Endothelial cell of umbilical vein (primary cell): ENCODE results near the gene GALNT1. TPM values are rescaled to one million over a fixed set of nuclear protein-coding genes. Genes with fewer than 3 reads are reported as not detected.

ENCODE experiments used
- BruUV-seq: library from RNA; stranded (reverse); fragments of 400-500 nt; replicated peaks from 2 replicates; lab custom pipeline; 2021; lab: Mats Ljungman, UMichigan
- CTCF ChIA-PET: fragments of 300-600, 350-600 bp; sonication (Branson Sonifier 250); formaldehyde crosslinking; loops from one replicate; lab custom pipeline; 2021; ENCODE audit warnings: antibody characterized with exemption, inconsistent platforms; lab: Charles Lee
- POLR2A ChIA-PET: fragments of 300-600, 350-600 bp; sonication (Branson Sonifier 250); formaldehyde crosslinking; loops from one replicate; lab custom pipeline; 2021; ENCODE audit warnings: antibody characterized with exemption, inconsistent platforms; lab: Charles Lee
- DNase-seq: peaks from one replicate; pipeline ENCODE4 v3.0.0-alpha.2; 2011; ENCODE audit warnings: low read depth, low spot score
- FAIRE-seq: peaks from 2 replicates; lab custom pipeline; 2011; peaks lifted over from hg19 to GRCh38; lab: Jason Lieb, UNC
- H2AFZ ChIP-seq: 2 replicates; pipeline ENCODE4 v1.6.0; 2012; ENCODE audit warnings: low read depth, low read length, control low read depth, inconsistent platforms
- H3K27ac ChIP-seq: 2 replicates; pipeline ENCODE4 v1.5.1; 2011; ENCODE audit warnings: low read depth, mild to moderate bottlenecking, control low read depth, low read length, moderate library complexity; ENCODE audit not compliant: insufficient read depth
- H3K27me3 ChIP-seq, 2 experiments: 2 replicates each; pipeline versions ENCODE4 v1.6.0 to v1.6.1; 2011; ENCODE audit warnings: low read length in 2 of 2, mixed read lengths in 1 of 2; ENCODE audit not compliant: control insufficient read depth in 2 of 2, insufficient read depth in 2 of 2
- H3K36me3 ChIP-seq, 2 experiments: 2 replicates in 1 of 2; 3 replicates in 1 of 2; pipeline ENCODE4 v1.5.1; 2011; ENCODE audit warnings: low read length in 2 of 2, mild to moderate bottlenecking in 1 of 2, moderate library complexity in 1 of 2; ENCODE audit not compliant: control insufficient read depth in 2 of 2, insufficient read depth in 2 of 2; ENCODE audit errors: extremely low read depth in 1 of 2
- H3K4me1 ChIP-seq: 3 replicates; pipeline ENCODE4 v1.5.1; 2011; ENCODE audit warnings: mild to moderate bottlenecking, low read length; ENCODE audit not compliant: control insufficient read depth, insufficient read depth; ENCODE audit errors: extremely low read depth
- H3K4me2 ChIP-seq: 2 replicates; pipeline ENCODE4 v1.6.1; 2011; ENCODE audit warnings: low read length, control low read depth, mixed read lengths; ENCODE audit not compliant: insufficient read depth
- H3K4me3 ChIP-seq, 3 experiments: fragments of 200-600 bp in 1 of 3; sonication (generic), shearing (Covaris generic) in 1 of 3; replicated peaks in 1 of 3; 2 replicates each; pipeline ENCODE4 v1.5.1; 2011 to 2016; ENCODE audit warnings: control low read depth in 3 of 3, low read length in 3 of 3, mild to moderate bottlenecking in 2 of 3, inconsistent platforms in 1 of 3, low read depth in 1 of 3, moderate library complexity in 1 of 3; ENCODE audit not compliant: insufficient read depth in 1 of 3
- H3K79me2 ChIP-seq: 2 replicates; pipeline ENCODE4 v1.6.0; 2012; ENCODE audit warnings: low read length, inconsistent platforms; ENCODE audit not compliant: control insufficient read depth, insufficient read depth
- H3K9ac ChIP-seq: replicated peaks from 2 replicates; pipeline ENCODE3; 2011; ENCODE audit warnings: low read length, control low read depth; ENCODE audit not compliant: insufficient read depth; ENCODE audit errors: extremely low read depth
- H3K9me1 ChIP-seq: replicated peaks from 3 replicates; pipeline ENCODE4 v1.6.0; 2011; ENCODE audit warnings: mild to moderate bottlenecking, low read length; ENCODE audit not compliant: control insufficient read depth, insufficient read depth; ENCODE audit errors: extremely low read depth
- H3K9me3 ChIP-seq: replicated peaks from 2 replicates; pipeline ENCODE4 v1.5.1; 2012; ENCODE audit warnings: low read length, inconsistent platforms; ENCODE audit not compliant: control insufficient read depth, insufficient read depth
- H4K20me1 ChIP-seq: replicated peaks from 2 replicates; pipeline ENCODE3; 2011; ENCODE audit warnings: mild to moderate bottlenecking, low read length; ENCODE audit not compliant: control insufficient read depth, insufficient read depth; ENCODE audit errors: extremely low read depth
- EZH2 ChIP-seq: IDR thresholded peaks from 2 replicates; pipeline ENCODE4 v1.6.1; 2012; ENCODE audit warnings: borderline replicate concordance, low read depth, mild to moderate bottlenecking, moderate library complexity, low read length, inconsistent platforms; ENCODE audit not compliant: severe bottlenecking
- FOS ChIP-seq: IDR thresholded peaks from 2 replicates; pipeline ENCODE4 v1.6.1; 2011; ENCODE audit warnings: mild to moderate bottlenecking, low read length, moderate library complexity, borderline replicate concordance; ENCODE audit not compliant: insufficient read depth
- GATA2 ChIP-seq: IDR thresholded peaks from 2 replicates; pipeline ENCODE4 v1.7.0; 2011; ENCODE audit warnings: low read depth, mild to moderate bottlenecking, moderate library complexity, mixed read lengths, low read length; ENCODE audit not compliant: insufficient read length, insufficient read depth
- MYC ChIP-seq: IDR thresholded peaks from one replicate; pipeline ENCODE4 v1.6.1; 2011; ENCODE audit warnings: mild to moderate bottlenecking, low read depth, low read length
- POLR2AphosphoS5 ChIP-seq: IDR thresholded peaks from 2 replicates; pipeline ENCODE4 v1.6.1; 2012; ENCODE audit warnings: low read depth, mild to moderate bottlenecking, control low read depth, low read length, moderate library complexity; ENCODE audit not compliant: insufficient read depth
- dilution Hi-C: fragments of 300-500 bp; cut with MboI; formaldehyde crosslinking; loops from one replicate; pipeline ENCODE4 v1.15.0; 2019; ENCODE audit warnings: low sequenced_read_pairs; ENCODE audit not compliant: extremely low pct_ligation_motif_present
- intact Hi-C: fragments of 100-400 bp; cut with micrococcal nuclease; formaldehyde crosslinking; loops from one replicate; pipeline ENCODE4 v1.10.0; 2022
- polyA plus RNA-seq, 4 experiments: library from polyadenylated mRNA; depleted of rRNA in 3 of 4; stranded (reverse) in 3 of 4; unstranded in 1 of 4; fragments of >200 nt; gene quantifications; 2 replicates each; pipeline versions ENCODE4 v1.2.1 to v1.2.3, GENCODE V29; 2011 to 2012; ENCODE audit warnings: missing spikeins in 1 of 4
- total RNA-seq: library from RNA; stranded (reverse); gene quantifications from 2 replicates; pipeline ENCODE4 v1.2.3, GENCODE V29; 2021
- TF ChIP-seq, protein P1 (sequence below), 2 donors: IDR thresholded peaks; 1 replicate in 1 of 2; 2 replicates in 1 of 2; pipeline ENCODE4 v1.5.1; 2011; ENCODE audit warnings: low read length in 2 of 2, mild to moderate bottlenecking in 2 of 2, moderate library complexity in 2 of 2, control low read depth in 1 of 2, inconsistent platforms in 1 of 2, low read depth in 1 of 2; ENCODE audit not compliant: insufficient read depth in 1 of 2; ENCODE audit errors: extremely low read depth in 1 of 2
- TF ChIP-seq, protein P2 (sequence below): IDR thresholded peaks from 2 replicates; pipeline ENCODE4 v1.6.1; 2011; ENCODE audit not compliant: insufficient read depth, insufficient read length

Gene GALNT1
- total and polyA plus RNA-seq, 2 donors (not counting 3 experiments of a cell fraction or from before 2014, with no cell fraction given): 89.9 to 360 TPM

DNA sequence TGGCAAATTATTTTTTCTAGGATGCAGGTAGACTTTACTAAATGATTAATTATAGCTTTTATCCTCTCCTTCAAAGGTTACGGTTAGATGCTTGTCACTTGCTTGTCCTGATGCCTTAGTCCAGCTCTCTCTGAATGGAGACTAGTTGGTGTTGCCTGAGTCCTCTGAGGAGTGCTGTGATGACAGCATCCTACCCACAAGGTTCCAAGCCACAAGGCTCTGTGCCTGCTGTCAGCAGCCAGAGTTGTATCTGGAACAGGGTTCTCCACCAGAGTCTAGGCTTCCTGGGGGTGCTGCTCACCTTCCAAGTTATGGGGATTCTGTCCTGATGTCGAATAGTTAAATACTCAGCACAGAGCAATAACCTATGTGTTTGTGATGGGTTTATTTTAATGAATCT is 125.7 kb downstream of the GALNT1 start:
- CTCF ChIA-PET: interaction anchor here (0.9 kb wide), 1 partner anchor 321 kb away, joined by 3 read pairs; no protein-coding TSS in a partner anchor
- Histone ChIP-seq H3K9ac (peak overlapping the region; percentile 65), H3K4me2 (peak overlapping the region; percentile 10), H3K27ac (peak overlapping the region; percentile 96), H3K36me3 (peaks cover 4 to 9% of the 10 kb centered on the region in 2 experiments), H3K9me3 (no peaks in the 10 kb centered on the region), H3K4me1 (peaks cover 82% of the 10 kb centered on the region), H3K9me1 (no peaks in the 10 kb centered on the region), H3K4me3 (no peak overlapping the region), H4K20me1 (no peaks in the 10 kb centered on the region), H2AFZ (no peak overlapping the region), H3K79me2 (peaks cover 5% of the 10 kb centered on the region), H3K27me3 (no peaks in the 10 kb centered on the region)
- TF ChIP-seq EZH2 (no peak), POLR2AphosphoS5 (no peak), MYC (no peak), GATA2 (no peak), FOS (no peak)
- TF ChIP-seq, protein P1, sequence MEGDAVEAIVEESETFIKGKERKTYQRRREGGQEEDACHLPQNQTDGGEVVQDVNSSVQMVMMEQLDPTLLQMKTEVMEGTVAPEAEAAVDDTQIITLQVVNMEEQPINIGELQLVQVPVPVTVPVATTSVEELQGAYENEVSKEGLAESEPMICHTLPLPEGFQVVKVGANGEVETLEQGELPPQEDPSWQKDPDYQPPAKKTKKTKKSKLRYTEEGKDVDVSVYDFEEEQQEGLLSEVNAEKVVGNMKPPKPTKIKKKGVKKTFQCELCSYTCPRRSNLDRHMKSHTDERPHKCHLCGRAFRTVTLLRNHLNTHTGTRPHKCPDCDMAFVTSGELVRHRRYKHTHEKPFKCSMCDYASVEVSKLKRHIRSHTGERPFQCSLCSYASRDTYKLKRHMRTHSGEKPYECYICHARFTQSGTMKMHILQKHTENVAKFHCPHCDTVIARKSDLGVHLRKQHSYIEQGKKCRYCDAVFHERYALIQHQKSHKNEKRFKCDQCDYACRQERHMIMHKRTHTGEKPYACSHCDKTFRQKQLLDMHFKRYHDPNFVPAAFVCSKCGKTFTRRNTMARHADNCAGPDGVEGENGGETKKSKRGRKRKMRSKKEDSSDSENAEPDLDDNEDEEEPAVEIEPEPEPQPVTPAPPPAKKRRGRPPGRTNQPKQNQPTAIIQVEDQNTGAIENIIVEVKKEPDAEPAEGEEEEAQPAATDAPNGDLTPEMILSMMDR (IDR thresholded peaks at IDR 0.05; ENCODE audit: extremely low read depth in 1 of 2, insufficient read depth in 1 of 2, low read depth in 1 of 2, low read length in 2 of 2): no peak
- TF ChIP-seq, protein P2, sequence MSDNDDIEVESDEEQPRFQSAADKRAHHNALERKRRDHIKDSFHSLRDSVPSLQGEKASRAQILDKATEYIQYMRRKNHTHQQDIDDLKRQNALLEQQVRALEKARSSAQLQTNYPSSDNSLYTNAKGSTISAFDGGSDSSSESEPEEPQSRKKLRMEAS: no peak
- intact Hi-C loops (no loop called here), dilution Hi-C loops (no loop called here)
- POLR2A ChIA-PET: no interaction called here
- DNase-seq (no peak), FAIRE-seq (no peak)
- TSS peak; percentile 59 for BruUV-seq
